ENCODE results near the gene ZNF710.
A peak's percentile ranks its signal among the peaks of the same experiment; 100 is the strongest.

DNA sequence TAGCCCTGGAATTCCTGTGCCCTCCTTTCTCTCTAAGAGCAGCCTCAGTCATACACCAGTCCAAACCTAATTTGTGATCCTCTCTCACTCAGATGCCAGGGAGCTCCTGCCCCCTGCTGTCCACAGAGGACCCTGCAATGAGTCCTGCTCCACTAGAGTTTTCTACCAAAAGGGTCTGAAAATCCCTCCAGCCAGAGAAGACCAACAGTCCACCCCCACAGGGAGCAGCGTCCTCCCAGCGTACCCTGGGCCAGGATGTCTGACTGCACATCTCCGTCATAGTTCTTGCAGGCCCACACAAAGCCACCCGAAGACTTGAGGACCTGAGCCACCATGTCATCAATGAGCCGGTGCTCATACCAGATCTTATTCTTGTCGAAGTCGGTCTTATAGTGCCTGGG is 85.7 kb downstream of the ZNF710 start:
- TF ChIP-seq, protein P1, sequence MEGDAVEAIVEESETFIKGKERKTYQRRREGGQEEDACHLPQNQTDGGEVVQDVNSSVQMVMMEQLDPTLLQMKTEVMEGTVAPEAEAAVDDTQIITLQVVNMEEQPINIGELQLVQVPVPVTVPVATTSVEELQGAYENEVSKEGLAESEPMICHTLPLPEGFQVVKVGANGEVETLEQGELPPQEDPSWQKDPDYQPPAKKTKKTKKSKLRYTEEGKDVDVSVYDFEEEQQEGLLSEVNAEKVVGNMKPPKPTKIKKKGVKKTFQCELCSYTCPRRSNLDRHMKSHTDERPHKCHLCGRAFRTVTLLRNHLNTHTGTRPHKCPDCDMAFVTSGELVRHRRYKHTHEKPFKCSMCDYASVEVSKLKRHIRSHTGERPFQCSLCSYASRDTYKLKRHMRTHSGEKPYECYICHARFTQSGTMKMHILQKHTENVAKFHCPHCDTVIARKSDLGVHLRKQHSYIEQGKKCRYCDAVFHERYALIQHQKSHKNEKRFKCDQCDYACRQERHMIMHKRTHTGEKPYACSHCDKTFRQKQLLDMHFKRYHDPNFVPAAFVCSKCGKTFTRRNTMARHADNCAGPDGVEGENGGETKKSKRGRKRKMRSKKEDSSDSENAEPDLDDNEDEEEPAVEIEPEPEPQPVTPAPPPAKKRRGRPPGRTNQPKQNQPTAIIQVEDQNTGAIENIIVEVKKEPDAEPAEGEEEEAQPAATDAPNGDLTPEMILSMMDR (IDR thresholded peaks at IDR 0.05), result peak in 2 of 3 experiments; percentile 36 to 37
- no peak for TF ChIP-seq POLR2AphosphoS5 (IDR thresholded peaks at IDR 0.05; ENCODE audit: insufficient read depth in 1 of 2, low read depth in 1 of 2)
